Breast epithelium (tissue), 4 donors: Measurements from ENCODE around the gene NKX2-1. TPM values are rescaled to one million over a fixed set of nuclear protein-coding genes. Genes with fewer than 3 reads are reported as not detected.
"Not testable (repeated sequence)": the region's sequence is repeated elsewhere in the genome, so short reads cannot be mapped to it uniquely, and the experiment has no call there.

ENCODE experiments used
- DNase-seq, 2 donors: peaks; one replicate each; pipeline ENCODE4 v3.0.0-alpha.2; 2019; ENCODE audit warnings: low spot score in 2 of 2
- H3K27ac ChIP-seq, 2 donors: fragments of 200-600 bp; sonication (generic) in 1 of 2; one replicate each; pipeline ENCODE4 v1.5.1; 2016 to 2019; ENCODE audit warnings: mild to moderate bottlenecking in 1 of 2
- H3K27me3 ChIP-seq, 2 donors: fragments of 200-600 bp; sonication (generic) in 1 of 2; one replicate each; pipeline versions ENCODE4 v1.5.1 to v1.6.0; 2017 to 2019; ENCODE audit warnings: control low read depth in 1 of 2, mild to moderate bottlenecking in 1 of 2
- H3K36me3 ChIP-seq: fragments of 200-600 bp; one replicate; pipeline ENCODE4 v1.5.1; 2019
- H3K4me1 ChIP-seq, 2 donors: fragments of 200-600 bp; sonication (generic); one replicate each; pipeline ENCODE4 v1.5.1; 2016 to 2019; ENCODE audit warnings: control low read depth in 1 of 2
- H3K4me3 ChIP-seq, 3 donors: fragments of 200-600 bp; sonication (generic); 1 replicate in 2 of 3; 2 replicates in 1 of 3; pipeline ENCODE4 v1.5.1; 2016 to 2019; ENCODE audit warnings: mild to moderate bottlenecking in 3 of 3, moderate library complexity in 2 of 3
- H3K9me3 ChIP-seq, 2 donors: fragments of 200-600 bp; sonication (generic) in 1 of 2; one replicate each; pipeline ENCODE4 v1.5.1; 2016 to 2019; ENCODE audit warnings: control low read depth in 1 of 2
- CTCF ChIP-seq, 3 donors: fragments of 450-650 bp; IDR thresholded peaks; one replicate each; pipeline ENCODE4 v1.5.1; 2016 to 2017; ENCODE audit warnings: antibody characterized with exemption in 3 of 3, mild to moderate bottlenecking in 3 of 3, moderate library complexity in 3 of 3
- POLR2A ChIP-seq: fragments of 450-650 bp; IDR thresholded peaks from one replicate; pipeline ENCODE4 v1.6.1; 2016; ENCODE audit warnings: antibody characterized with exemption, mild to moderate bottlenecking, moderate library complexity
- POLR2AphosphoS5 ChIP-seq, 3 donors: sonication (generic); formaldehyde crosslinking; IDR thresholded peaks; one replicate each; pipeline ENCODE4 v1.6.1; 2017; ENCODE audit warnings: antibody characterized with exemption in 3 of 3
- intact Hi-C: fragments of 100-400 bp; cut with DNase I; formaldehyde crosslinking; loops from one replicate; pipeline ENCODE4 v1.15.1; 2023; ENCODE audit warnings: low total_unique reads
- total RNA-seq, 3 donors: library from RNA; depleted of rRNA; stranded (reverse); fragments of >200 nt; gene quantifications; one replicate each; pipeline ENCODE4 v1.1.0, GENCODE V29; 2016

Gene NKX2-1
- total RNA-seq, 3 donors from 2014 or later, result not detected

GRCh38 chr14:36550899-36551298 is 30.9 kb upstream of the NKX2-1 start:
- H3K4me3 ChIP-seq, result no peak overlapping the region
- no peak for TF ChIP-seq POLR2A
- TF ChIP-seq CTCF (IDR thresholded peaks at IDR 0.05), result no peak
- no peak for TF ChIP-seq POLR2AphosphoS5 (IDR thresholded peaks at IDR 0.05)
- no peak overlapping the region for H3K27ac ChIP-seq
- H3K9me3 ChIP-seq, result no peaks in the 10 kb centered on the region
- no peak for DNase-seq
- peaks cover 0 to 4% of the 10 kb centered on the region in 2 donors for H3K27me3 ChIP-seq
- intact Hi-C loops, result no loop called here
- H3K36me3 ChIP-seq, result no peaks in the 10 kb centered on the region
- no peaks in the 10 kb centered on the region for H3K4me1 ChIP-seq

GRCh38 chr14:36544280-36544679 is 24.2 kb upstream of the NKX2-1 start:
- H3K27me3 ChIP-seq, result peaks cover 0 to 20% of the 10 kb centered on the region in 2 donors
- intact Hi-C loops, H3K4me1 ChIP-seq: not testable (repeated sequence)

GRCh38 chr14:36538051-36538450 is 18.0 kb upstream of the NKX2-1 start:
- Histone ChIP-seq H3K4me3 (no peak overlapping the region), H3K9me3 (peaks cover 0 to 5% of the 10 kb centered on the region in 2 donors), H3K36me3 (no peaks in the 10 kb centered on the region), H3K27me3 (peaks cover 0 to 22% of the 10 kb centered on the region in 2 donors), H3K27ac (no peak overlapping the region), H3K4me1 (no peaks in the 10 kb centered on the region)
- intact Hi-C loops, result no loop called here
- no peak for DNase-seq
- TF ChIP-seq POLR2A (no peak), CTCF (IDR thresholded peaks at IDR 0.05) (no peak), POLR2AphosphoS5 (IDR thresholded peaks at IDR 0.05) (no peak)

More at GRCh38 chr14:36544280-36544679, 24.2 kb upstream of the NKX2-1 start:
- not testable (repeated sequence) for H3K9me3 ChIP-seq, H3K27ac ChIP-seq, DNase-seq, H3K36me3 ChIP-seq, H3K4me3 ChIP-seq

GRCh38 chr14:36529062-36529461 is 9.0 kb upstream of the NKX2-1 start:
- Histone ChIP-seq H3K9me3 (no peaks in the 10 kb centered on the region), H3K27me3 (peaks cover 6 to 77% of the 10 kb centered on the region in 2 donors), H3K4me1 (no peaks in the 10 kb centered on the region), H3K4me3 (no peak overlapping the region), H3K27ac (no peak overlapping the region), H3K36me3 (no peaks in the 10 kb centered on the region)
- DNase-seq, result no peak
- TF ChIP-seq POLR2A (no peak), POLR2AphosphoS5 (IDR thresholded peaks at IDR 0.05) (no peak), CTCF (IDR thresholded peaks at IDR 0.05) (no peak)
- intact Hi-C loops, result no loop called here

- intact Hi-C loops, result no loop called here
- DNase-seq, result no peak
- Histone ChIP-seq H3K36me3 (no peaks in the 10 kb centered on the region), H3K4me3 (no peak overlapping the region), H3K9me3 (no peaks in the 10 kb centered on the region), H3K27me3 (peaks cover 14 to 87% of the 10 kb centered on the region in 2 donors), H3K27ac (no peak overlapping the region), H3K4me1 (peaks cover 0 to 5% of the 10 kb centered on the region in 2 donors)
- TF ChIP-seq POLR2A (no peak), POLR2AphosphoS5 (IDR thresholded peaks at IDR 0.05) (no peak), CTCF (IDR thresholded peaks at IDR 0.05) (no peak)
These were observed 5.7 kb upstream of the NKX2-1 start for GRCh38 chr14:36525746-36526099.
